ENCODE measurements around the gene FOXL3.

Gene FOXL3

DNA sequence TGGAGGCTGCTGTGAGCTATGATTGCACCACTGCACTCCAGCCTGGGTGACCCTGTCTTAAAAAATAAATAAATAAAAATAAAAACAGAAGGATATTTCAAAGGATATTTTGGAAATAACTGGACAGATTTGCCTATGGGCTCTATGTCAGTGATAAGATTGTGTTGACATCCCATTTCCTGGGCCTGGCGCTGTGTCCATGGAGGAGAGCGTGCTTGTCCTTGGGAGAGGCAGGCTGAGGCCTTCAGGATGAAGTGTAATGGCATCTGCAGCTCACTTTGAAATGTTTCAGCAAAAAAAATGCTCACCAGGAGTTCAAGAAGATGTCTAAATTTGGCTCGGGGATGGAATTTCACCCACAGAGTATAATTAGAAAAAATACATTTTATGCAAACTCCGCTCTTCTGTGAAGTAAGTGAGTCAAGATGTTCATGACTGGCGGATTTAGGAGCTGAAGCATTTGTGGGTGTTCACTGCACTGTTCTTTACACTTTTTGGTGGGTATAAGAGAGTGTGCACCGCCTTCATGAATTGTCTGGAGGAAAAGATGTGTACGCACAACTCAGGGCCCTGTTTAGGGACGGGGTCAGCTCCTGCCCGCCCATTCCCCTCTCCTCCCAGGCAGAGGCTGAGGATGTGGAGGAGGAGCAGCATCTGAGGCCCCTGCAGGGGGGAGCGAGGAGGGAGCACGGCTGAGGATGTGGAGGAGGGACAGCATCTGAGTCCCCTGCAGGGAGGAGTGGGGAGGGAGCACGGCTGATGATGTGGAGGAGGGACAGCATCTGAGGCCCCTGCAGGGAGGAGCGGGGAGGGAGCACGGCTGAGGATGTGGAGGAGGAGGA lies 18.5 kb upstream of the FOXL3 start:
- TF ChIP-seq GATA2 (IDR thresholded peaks at IDR 0.05; ENCODE audit: low read depth, low read length): no peak
- no peak for TF ChIP-seq GATA3 (IDR thresholded peaks at IDR 0.05; ENCODE audit: low read depth, low read length)

- TF ChIP-seq GATA3 (IDR thresholded peaks at IDR 0.05; ENCODE audit: low read depth, low read length) (no peak), GATA2 (IDR thresholded peaks at IDR 0.05; ENCODE audit: low read depth, low read length) (no peak)
Observed at GRCh38 chr7:272108-272615, 17.8 kb upstream of the FOXL3 start.

DNA sequence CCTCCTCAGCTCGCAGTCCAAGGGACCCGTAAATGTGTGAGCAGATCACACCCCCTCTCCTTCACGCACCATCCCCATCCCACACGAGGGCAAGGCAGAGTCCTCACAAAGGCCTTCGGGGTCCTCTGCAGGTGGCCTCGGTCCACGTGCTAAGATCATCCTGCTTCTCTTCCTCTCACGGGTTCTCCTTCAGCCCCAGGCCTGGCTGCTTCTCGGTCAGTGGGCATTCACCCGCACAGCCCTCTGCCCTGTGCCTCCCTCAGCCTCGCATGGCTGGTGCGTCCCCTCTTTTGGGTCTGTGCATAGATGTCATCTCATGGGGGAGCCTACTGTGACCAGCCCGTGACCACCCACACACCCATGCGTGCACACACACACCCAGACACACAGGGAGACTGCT lies 17.3 kb upstream of the FOXL3 start:
- TF ChIP-seq GATA2 (IDR thresholded peaks at IDR 0.05; ENCODE audit: low read depth, low read length): no peak
- no peak for TF ChIP-seq GATA3 (IDR thresholded peaks at IDR 0.05; ENCODE audit: low read depth, low read length)

GRCh38 chr7:273327-273726 lies 16.6 kb upstream of the FOXL3 start:
- TF ChIP-seq GATA2 (IDR thresholded peaks at IDR 0.05; ENCODE audit: low read depth, low read length): no peak
- TF ChIP-seq GATA3 (IDR thresholded peaks at IDR 0.05; ENCODE audit: low read depth, low read length): no peak

DNA sequence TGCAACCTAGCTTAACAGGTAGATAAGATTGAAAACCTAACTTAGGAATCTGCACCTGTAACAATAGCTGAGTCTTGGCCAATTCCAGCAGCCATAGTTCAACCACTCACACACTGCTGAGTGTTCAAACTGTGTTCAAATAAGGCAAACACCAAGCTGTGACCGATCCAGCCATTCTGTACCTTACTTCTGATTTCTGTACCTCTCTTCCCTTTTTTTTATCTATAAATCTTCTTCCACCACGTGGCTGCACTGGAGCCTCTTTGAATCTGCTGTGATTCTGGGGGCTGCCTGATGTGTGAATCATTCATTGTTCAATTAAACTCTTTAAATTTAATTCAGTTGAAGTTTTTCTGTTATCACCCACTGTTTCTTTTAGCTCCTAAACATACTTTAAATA lies 15.7 kb upstream of the FOXL3 start:
- TF ChIP-seq GATA3 (IDR thresholded peaks at IDR 0.05; ENCODE audit: low read depth, low read length) (no peak), GATA2 (IDR thresholded peaks at IDR 0.05; ENCODE audit: low read depth, low read length) (no peak)

GRCh38 chr7:276230-276835 lies 13.6 kb upstream of the FOXL3 start:
- no peak for TF ChIP-seq GATA3 (IDR thresholded peaks at IDR 0.05; ENCODE audit: low read depth, low read length)
- TF ChIP-seq GATA2 (IDR thresholded peaks at IDR 0.05; ENCODE audit: low read depth, low read length): no peak

- TF ChIP-seq GATA2 (IDR thresholded peaks at IDR 0.05; ENCODE audit: low read depth, low read length) (no peak), GATA3 (IDR thresholded peaks at IDR 0.05; ENCODE audit: low read depth, low read length) (no peak)
Observed at GRCh38 chr7:277228-277627, 12.7 kb upstream of the FOXL3 start.

- no peak for TF ChIP-seq GATA2 (IDR thresholded peaks at IDR 0.05; ENCODE audit: low read depth, low read length)
- no peak for TF ChIP-seq GATA3 (IDR thresholded peaks at IDR 0.05; ENCODE audit: low read depth, low read length)
Observed at GRCh38 chr7:278081-278480, 11.9 kb upstream of the FOXL3 start.

DNA sequence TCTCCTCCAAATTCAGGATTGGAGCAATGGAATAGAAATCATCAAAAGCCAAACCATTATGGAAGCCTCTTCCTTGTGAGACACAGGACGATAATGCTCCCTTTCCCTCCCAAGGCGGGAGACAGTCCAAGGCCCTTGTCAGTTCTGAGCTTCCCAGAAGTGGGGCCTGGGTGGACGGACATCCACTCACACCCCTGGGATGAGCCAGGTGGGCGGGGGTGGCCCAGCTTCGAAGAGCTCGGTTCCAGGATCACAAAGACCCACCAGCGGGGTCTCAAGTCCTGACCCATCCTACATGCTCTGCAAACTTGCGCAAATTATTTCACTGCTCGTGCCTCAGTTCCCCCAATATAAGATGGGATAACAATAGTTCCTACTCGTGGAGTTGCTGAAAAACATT lies 10.1 kb upstream of the FOXL3 start:
- TF ChIP-seq GATA2 (IDR thresholded peaks at IDR 0.05; ENCODE audit: low read depth, low read length): no peak
- no peak for TF ChIP-seq GATA3 (IDR thresholded peaks at IDR 0.05; ENCODE audit: low read depth, low read length)

GRCh38 chr7:280461-280860 lies 9.5 kb upstream of the FOXL3 start:
- TF ChIP-seq GATA2 (IDR thresholded peaks at IDR 0.05; ENCODE audit: low read depth, low read length): no peak
- no peak for TF ChIP-seq GATA3 (IDR thresholded peaks at IDR 0.05; ENCODE audit: low read depth, low read length)

DNA sequence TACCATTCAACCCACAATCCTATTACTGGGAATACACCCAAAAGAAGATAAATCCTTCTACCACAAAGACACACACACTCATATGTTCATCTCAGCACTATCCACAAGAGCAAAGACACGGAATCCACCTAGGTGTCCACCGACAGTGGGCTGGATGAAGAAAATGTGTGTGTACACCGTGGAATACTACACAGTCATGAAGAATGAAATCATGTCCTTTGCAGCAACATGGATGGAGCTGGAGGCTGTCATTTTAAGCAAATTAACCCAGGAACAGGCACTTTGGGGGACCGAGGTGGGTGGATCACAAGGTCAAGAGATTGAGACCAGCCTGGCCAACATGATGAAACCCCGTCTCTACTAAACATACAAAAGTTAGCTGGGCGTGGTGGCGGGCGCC lies 8.3 kb upstream of the FOXL3 start:
- TF ChIP-seq GATA2 (IDR thresholded peaks at IDR 0.05; ENCODE audit: low read depth, low read length) (no peak), GATA3 (IDR thresholded peaks at IDR 0.05; ENCODE audit: low read depth, low read length) (no peak)

GRCh38 chr7:282621-283020 lies 7.3 kb upstream of the FOXL3 start:
- TF ChIP-seq GATA2 (IDR thresholded peaks at IDR 0.05; ENCODE audit: low read depth, low read length) (no peak), GATA3 (IDR thresholded peaks at IDR 0.05; ENCODE audit: low read depth, low read length) (no peak)

DNA sequence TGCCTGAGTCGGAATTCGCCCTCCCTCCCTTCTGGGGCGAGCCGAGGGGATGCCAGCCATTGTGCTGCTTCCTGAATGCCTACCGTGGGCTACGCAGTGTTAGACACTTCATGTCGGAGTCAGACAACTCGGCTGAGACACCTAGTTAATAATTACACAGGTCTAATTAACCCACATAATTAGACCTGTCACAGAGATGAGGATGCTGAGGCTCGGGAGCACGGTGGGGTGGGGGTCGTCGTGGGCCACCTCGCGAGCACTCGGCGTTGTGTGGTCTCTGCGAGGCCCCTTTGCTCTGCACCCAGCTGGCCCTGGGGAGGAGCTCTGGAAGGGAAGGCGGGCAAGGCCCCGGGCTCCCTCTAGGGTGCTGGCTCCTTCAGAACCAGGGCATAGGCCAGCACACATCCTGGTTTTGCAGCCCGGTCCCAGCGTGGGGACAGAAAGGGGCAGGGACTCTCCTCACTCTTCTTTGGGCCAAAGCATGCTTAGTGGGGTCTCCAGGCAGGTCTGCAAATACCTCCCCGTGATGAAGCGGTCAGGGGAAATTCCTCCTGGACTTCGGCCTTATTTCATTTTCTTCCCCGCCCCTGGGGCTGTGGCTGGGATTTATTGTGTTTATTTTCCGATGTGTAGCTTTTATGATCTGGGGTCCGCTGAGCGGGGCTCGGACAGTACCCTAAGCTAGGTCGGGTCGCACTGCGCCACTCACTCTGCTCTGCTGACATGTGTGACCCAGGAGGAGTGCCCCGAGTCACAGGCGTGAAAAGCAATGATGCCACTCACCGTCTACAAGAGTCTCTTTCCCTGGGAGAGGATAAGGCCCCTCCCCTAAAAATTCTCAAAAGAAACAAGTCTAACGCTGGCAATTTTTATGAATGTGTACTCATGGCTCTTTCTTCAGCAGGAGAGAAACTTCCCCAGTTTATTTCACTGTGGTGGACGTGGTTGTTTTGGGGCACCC lies 4.9 kb upstream of the FOXL3 start:
- TF ChIP-seq GATA3 (IDR thresholded peaks at IDR 0.05; ENCODE audit: low read depth, low read length): no peak
- no peak for TF ChIP-seq GATA2 (IDR thresholded peaks at IDR 0.05; ENCODE audit: low read depth, low read length)

- TF ChIP-seq GATA3 (IDR thresholded peaks at IDR 0.05; ENCODE audit: low read depth, low read length): no peak
- no peak for TF ChIP-seq GATA2 (IDR thresholded peaks at IDR 0.05; ENCODE audit: low read depth, low read length)
Observed at GRCh38 chr7:285731-286130, 4.2 kb upstream of the FOXL3 start.

Data from SH-SY5Y (cell line).